GM12878 (cell line): ENCODE measurements around the gene CDKN1B. TPM values are rescaled to one million over a fixed set of nuclear protein-coding genes. Genes with fewer than 3 reads are reported as not detected.

Experiments used
- BACH1 ChIP-seq: fragments of 450-650 bp; IDR thresholded peaks from 2 replicates; pipeline ENCODE4 v1.6.1; 2017; ENCODE audit warnings: mild to moderate bottlenecking, borderline replicate concordance
- CEBPB ChIP-seq, 2 experiments: fragments of 150-350 bp in 1 of 2; IDR thresholded peaks; 2 replicates each; pipeline ENCODE4 v1.6.1; 2012 to 2014; ENCODE audit warnings: low read depth in 2 of 2, low read length in 2 of 2, borderline replicate concordance in 1 of 2, inconsistent platforms in 1 of 2
- FOXM1 ChIP-seq: IDR thresholded peaks from 2 replicates; pipeline ENCODE4 v1.6.1; 2012; ENCODE audit warnings: low read depth, mild to moderate bottlenecking, inconsistent platforms, low read length, moderate library complexity
- NFIC ChIP-seq: IDR thresholded peaks from 2 replicates; pipeline ENCODE4 v1.6.1; 2012; ENCODE audit warnings: low read depth, mild to moderate bottlenecking, inconsistent platforms, low read length, moderate library complexity
- PAX5 ChIP-seq: IDR thresholded peaks from 2 replicates; pipeline ENCODE4 v1.6.1; 2011; ENCODE audit warnings: low read depth, low read length, borderline replicate concordance
- RCOR1 ChIP-seq: conservative IDR thresholded peaks from 2 replicates; pipeline ENCODE4 v1.6.1; 2012; ENCODE audit warnings: low read depth, low read length, improper control_type of control experiment
- SIN3A ChIP-seq: IDR thresholded peaks from 2 replicates; pipeline ENCODE4 v1.6.1; 2012; ENCODE audit warnings: low read depth, low read length, improper control_type of control experiment
- YBX1 ChIP-seq: fragments of 450-650 bp; IDR thresholded peaks from 2 replicates; pipeline ENCODE4 v1.6.1; 2016; ENCODE audit warnings: antibody characterized with exemption
- YY1 ChIP-seq: IDR thresholded peaks from 2 replicates; pipeline ENCODE4 v1.6.1; 2011; ENCODE audit warnings: low read depth, mild to moderate bottlenecking, low read length
- polyA plus RNA-seq, 11 experiments: library from polyadenylated mRNA; depleted of rRNA in 4 of 11; unstranded in 6 of 11; stranded (reverse) in 5 of 11; fragments of >200 nt; fragmentation: Nextera tagmentation in 4 of 11; fragmentation: Illumina TruSeq in 1 of 11; extraction: Ambion mirVana in 4 of 11; extraction: Trizol in 1 of 11; gene quantifications; 1 replicate in 1 of 11; 2 replicates in 10 of 11; pipeline versions ENCODE4 v1.2.1 to v1.2.3, GENCODE V29; 2011 to 2016; ENCODE audit warnings: inconsistent platforms in 2 of 11, missing spikeins in 2 of 11, low read depth in 1 of 11
- total RNA-seq, 4 experiments: library from RNA; depleted of rRNA in 3 of 4; stranded (reverse); fragments of >200 nt in 3 of 4; fragmentation: Illumina TruSeq in 1 of 4; extraction: Trizol in 1 of 4; gene quantifications; 2 replicates each; pipeline versions ENCODE4 v1.2.1 to v1.2.3, GENCODE V29; 2013 to 2021
- TF ChIP-seq, protein P1 (sequence below): IDR thresholded peaks from 2 replicates; pipeline ENCODE4 v1.6.1; 2012; ENCODE audit warnings: mild to moderate bottlenecking, low read depth, low read length

CDKN1B gene
- total and polyA plus RNA-seq, 10 of the 15 experiments (the other 5 are each of a cell fraction or from before 2014, with no cell fraction given): 4.2 to 39.1 (median 23.1) TPM

DNA sequence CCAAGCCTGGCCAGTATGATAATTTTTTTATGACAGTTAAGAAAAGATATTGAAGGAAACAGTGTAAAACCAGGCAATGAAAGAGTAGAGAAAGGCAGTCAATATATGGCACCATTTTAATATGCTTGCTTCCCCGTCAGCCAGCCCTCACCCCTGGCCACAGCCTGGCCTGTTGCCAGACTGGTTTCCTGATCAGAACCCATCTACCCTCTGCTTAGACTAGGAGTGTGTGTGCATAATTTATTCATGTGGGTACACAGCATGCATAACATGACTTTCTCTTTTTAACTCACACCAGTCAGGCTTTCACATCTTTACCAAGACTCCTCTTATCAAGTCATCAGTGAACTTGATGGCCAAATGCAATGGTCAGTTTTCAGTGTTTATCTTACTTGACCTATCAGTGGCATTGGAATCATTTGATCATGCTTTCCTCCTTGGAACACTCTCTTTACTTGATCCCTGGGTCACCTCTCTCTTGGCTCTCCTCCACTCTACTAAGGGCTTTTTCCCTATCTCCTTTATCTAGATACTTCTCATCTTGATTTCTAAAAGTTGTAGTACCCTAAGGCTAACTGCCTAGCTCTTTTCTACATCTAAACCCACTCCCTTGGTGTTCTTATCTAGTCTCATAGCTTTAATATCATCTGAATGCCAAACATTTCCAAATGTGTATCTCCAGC lies 11.2 kb upstream of the CDKN1B start (continued):
- TF ChIP-seq, protein P1, sequence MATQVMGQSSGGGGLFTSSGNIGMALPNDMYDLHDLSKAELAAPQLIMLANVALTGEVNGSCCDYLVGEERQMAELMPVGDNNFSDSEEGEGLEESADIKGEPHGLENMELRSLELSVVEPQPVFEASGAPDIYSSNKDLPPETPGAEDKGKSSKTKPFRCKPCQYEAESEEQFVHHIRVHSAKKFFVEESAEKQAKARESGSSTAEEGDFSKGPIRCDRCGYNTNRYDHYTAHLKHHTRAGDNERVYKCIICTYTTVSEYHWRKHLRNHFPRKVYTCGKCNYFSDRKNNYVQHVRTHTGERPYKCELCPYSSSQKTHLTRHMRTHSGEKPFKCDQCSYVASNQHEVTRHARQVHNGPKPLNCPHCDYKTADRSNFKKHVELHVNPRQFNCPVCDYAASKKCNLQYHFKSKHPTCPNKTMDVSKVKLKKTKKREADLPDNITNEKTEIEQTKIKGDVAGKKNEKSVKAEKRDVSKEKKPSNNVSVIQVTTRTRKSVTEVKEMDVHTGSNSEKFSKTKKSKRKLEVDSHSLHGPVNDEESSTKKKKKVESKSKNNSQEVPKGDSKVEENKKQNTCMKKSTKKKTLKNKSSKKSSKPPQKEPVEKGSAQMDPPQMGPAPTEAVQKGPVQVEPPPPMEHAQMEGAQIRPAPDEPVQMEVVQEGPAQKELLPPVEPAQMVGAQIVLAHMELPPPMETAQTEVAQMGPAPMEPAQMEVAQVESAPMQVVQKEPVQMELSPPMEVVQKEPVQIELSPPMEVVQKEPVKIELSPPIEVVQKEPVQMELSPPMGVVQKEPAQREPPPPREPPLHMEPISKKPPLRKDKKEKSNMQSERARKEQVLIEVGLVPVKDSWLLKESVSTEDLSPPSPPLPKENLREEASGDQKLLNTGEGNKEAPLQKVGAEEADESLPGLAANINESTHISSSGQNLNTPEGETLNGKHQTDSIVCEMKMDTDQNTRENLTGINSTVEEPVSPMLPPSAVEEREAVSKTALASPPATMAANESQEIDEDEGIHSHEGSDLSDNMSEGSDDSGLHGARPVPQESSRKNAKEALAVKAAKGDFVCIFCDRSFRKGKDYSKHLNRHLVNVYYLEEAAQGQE: no peak
- TF ChIP-seq YBX1 (no peak), BACH1 (no peak), FOXM1 (no peak), SIN3A (no peak), YY1 (no peak), NFIC (no peak), RCOR1 (no peak), PAX5 (no peak), CEBPB (IDR thresholded peaks at IDR 0.05; ENCODE audit: borderline replicate concordance in 1 of 2, low read depth in 2 of 2, low read length in 2 of 2) (no peak)
